Stomach (tissue), 9 donors: Measurements from ENCODE around the gene KCNC1. TPM values are rescaled to one million over a fixed set of nuclear protein-coding genes. Genes with fewer than 3 reads are reported as not detected.

Experiments
- DNase-seq, 2 donors: peaks; one replicate each; pipeline versions ENCODE4 v3.0.0 to v3.0.0-alpha.2; 2013 to 2019
- H3K27ac ChIP-seq, 5 donors: fragments of 200-600 bp in 4 of 5; sonication (generic) in 4 of 5; one replicate each; pipeline ENCODE4 v1.5.1; 2013 to 2019; ENCODE audit warnings: mild to moderate bottlenecking in 1 of 5, moderate library complexity in 1 of 5
- H3K27me3 ChIP-seq, 3 donors: fragments of 200-600 bp; sonication (generic); one replicate each; pipeline ENCODE4 v1.5.1; 2017 to 2019; ENCODE audit warnings: mixed run types in 1 of 3
- H3K36me3 ChIP-seq, 4 donors: fragments of 200-600 bp; sonication (generic); 1 replicate in 3 of 4; 2 replicates in 1 of 4; pipeline ENCODE4 v1.5.1; 2016 to 2019
- H3K4me1 ChIP-seq, 4 donors: fragments of 200-600 bp; sonication (generic); one replicate each; pipeline ENCODE4 v1.5.1; 2016 to 2019
- H3K4me3 ChIP-seq, 4 donors: fragments of 200-600 bp; sonication (generic) in 3 of 4; one replicate each; pipeline ENCODE4 v1.5.1; 2016 to 2019; ENCODE audit warnings: mild to moderate bottlenecking in 1 of 4
- H3K9me3 ChIP-seq, 4 donors: fragments of 200-600 bp; sonication (generic); one replicate each; pipeline ENCODE4 v1.5.1; 2016 to 2019
- CTCF ChIP-seq, 7 experiments: fragments of 450-650 bp in 4 of 7; fragments of 200-600 bp in 3 of 7; sonication (generic) in 3 of 7; IDR thresholded peaks; one replicate each; pipeline ENCODE4 v1.5.1; 2016 to 2019; ENCODE audit warnings: antibody characterized with exemption in 7 of 7, control low read depth in 2 of 7, mild to moderate bottlenecking in 1 of 7
- EP300 ChIP-seq: sonication (generic); formaldehyde crosslinking; IDR thresholded peaks from one replicate; pipeline ENCODE4 v1.6.1; 2017; ENCODE audit warnings: antibody characterized with exemption
- POLR2A ChIP-seq, 4 donors: fragments of 450-650 bp; IDR thresholded peaks; one replicate each; pipeline ENCODE4 v1.6.1; 2016; ENCODE audit warnings: antibody characterized with exemption in 4 of 4, control low read depth in 2 of 4, mild to moderate bottlenecking in 1 of 4, moderate library complexity in 1 of 4
- POLR2AphosphoS5 ChIP-seq, 3 donors: sonication (generic); formaldehyde crosslinking; IDR thresholded peaks; one replicate each; pipeline ENCODE4 v1.6.1; 2016; ENCODE audit warnings: antibody characterized with exemption in 3 of 3
- WGBS, 5 donors: extraction: QIAGEN DNeasy Blood & Tissue Kit in 3 of 5; methylation state at CpG; one replicate each; pipeline versions ENCODE4 v1.1.5 to v1.1.7; 2013 to 2018; 5-methylcytosine and 5-hydroxymethylcytosine counted together
- intact Hi-C: fragments of 100-400 bp; cut with DNase I; formaldehyde crosslinking; loops from one replicate; pipeline ENCODE4 v1.15.1; 2023; ENCODE audit warnings: low total_unique reads
- polyA plus RNA-seq, 3 donors: library from polyadenylated mRNA; stranded (reverse); fragments of 200-250 nt; gene quantifications; one replicate each; pipeline ENCODE4 v1.2.3, GENCODE V29; 2013
- total RNA-seq, 5 donors: library from RNA; depleted of rRNA; stranded (reverse); fragments of >200 nt; gene quantifications; one replicate each; pipeline versions ENCODE4 v1.1.0 to v1.2.3, GENCODE V29; 2014 to 2016
- donor health status: healthy with polysubstance abuse.
- donor health status: Bipolar disorder and iron deficiency.
- donor health status: healthy.

Gene KCNC1
- total and polyA plus RNA-seq, 8 donors, result 0.03 to 0.18 TPM; not detected in 6

DNA sequence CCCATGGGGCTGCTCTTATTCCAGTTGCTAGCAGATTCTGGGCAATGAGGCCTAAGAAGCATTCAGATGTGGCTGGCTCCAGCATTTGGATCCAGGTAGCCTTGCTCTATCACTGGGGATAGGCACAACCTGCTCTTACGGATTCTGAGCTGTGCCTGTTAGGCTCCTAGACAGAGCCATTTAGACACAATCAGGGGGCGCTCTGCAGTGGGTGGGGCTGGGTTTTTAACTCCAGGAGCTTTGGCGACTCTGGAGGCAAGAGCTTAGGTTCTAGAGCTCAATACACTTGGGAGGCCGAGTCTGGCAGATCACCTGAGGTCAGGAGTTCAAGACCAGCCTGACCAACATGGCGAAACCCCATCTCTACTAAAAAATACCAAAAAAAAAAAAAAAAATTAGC is 32.0 kb downstream of the KCNC1 start:
- Histone ChIP-seq H3K4me1 (peaks cover 0 to 5% (median 0%) of the 10 kb centered on the region in 4 donors), H3K27me3 (peaks cover 0 to 7% (median 0%) of the 10 kb centered on the region in 3 donors), H3K4me3 (no peak overlapping the region), H3K27ac (no peak overlapping the region), H3K9me3 (no peaks in the 10 kb centered on the region), H3K36me3 (no peaks in the 10 kb centered on the region)
- 68 to 93% (median 75%) methylated on average over 5 of the region's 5 CpGs for WGBS, 5 donors
- TF ChIP-seq POLR2A (IDR thresholded peaks at IDR 0.05) (no peak), EP300 (no peak), POLR2AphosphoS5 (IDR thresholded peaks at IDR 0.05) (no peak), CTCF (IDR thresholded peaks at IDR 0.05) (no peak)
- intact Hi-C loops, result no loop called here
- DNase-seq, result no peak

GRCh38 chr11:17767301-17767885 is 32.8 kb downstream of the KCNC1 start:
- Histone ChIP-seq H3K27ac (no peak overlapping the region), H3K4me1 (peaks cover 0 to 5% (median 0%) of the 10 kb centered on the region in 4 donors), H3K27me3 (peaks cover 0 to 7% (median 0%) of the 10 kb centered on the region in 3 donors), H3K4me3 (no peak overlapping the region), H3K9me3 (no peaks in the 10 kb centered on the region), H3K36me3 (no peaks in the 10 kb centered on the region)
- WGBS, 5 donors, result 82 to 90% (median 89%) methylated on average over 5 to 7 of the region's 7 CpGs
- intact Hi-C loops, result no loop called here
- TF ChIP-seq POLR2A (IDR thresholded peaks at IDR 0.05) (no peak), CTCF (IDR thresholded peaks at IDR 0.05) (no peak), EP300 (no peak), POLR2AphosphoS5 (IDR thresholded peaks at IDR 0.05) (no peak)
- no peak for DNase-seq

DNA sequence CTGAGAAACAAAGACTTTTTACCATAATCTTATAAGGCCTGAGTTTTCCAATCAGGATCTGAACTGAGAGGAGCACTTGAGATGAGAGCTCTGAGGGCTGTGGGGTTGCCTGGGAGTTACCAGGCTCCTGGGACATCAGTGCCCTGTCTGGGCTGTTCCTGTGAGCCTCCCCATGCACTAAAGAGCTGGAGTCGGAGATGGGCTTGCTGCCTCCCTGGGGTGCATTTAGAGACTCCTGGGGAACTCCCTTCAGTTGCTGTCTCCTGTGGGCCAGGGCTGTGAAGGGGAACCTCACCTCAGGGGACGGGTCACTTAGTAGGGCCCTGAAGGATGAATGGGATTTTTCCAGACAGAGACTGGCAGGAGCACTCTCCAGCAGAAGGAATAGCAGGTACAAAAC is 33.3 kb downstream of the KCNC1 start:
- Histone ChIP-seq H3K4me3 (no peak overlapping the region), H3K9me3 (no peaks in the 10 kb centered on the region), H3K4me1 (peaks cover 0 to 5% (median 0%) of the 10 kb centered on the region in 4 donors), H3K27me3 (peaks cover 0 to 7% (median 0%) of the 10 kb centered on the region in 3 donors), H3K36me3 (no peaks in the 10 kb centered on the region), H3K27ac (no peak overlapping the region)
- intact Hi-C loops, result no loop called here
- TF ChIP-seq EP300 (no peak), POLR2A (IDR thresholded peaks at IDR 0.05) (no peak), POLR2AphosphoS5 (IDR thresholded peaks at IDR 0.05) (no peak), CTCF (IDR thresholded peaks at IDR 0.05) (no peak)
- no peak for DNase-seq
- 86 to 95% (median 87%) methylated on average over 2 of the region's 2 CpGs for WGBS, 5 donors

- intact Hi-C loops, result no loop called here
- peaks cover 0 to 7% (median 0%) of the 10 kb centered on the region in 3 donors for H3K27me3 ChIP-seq
- no peak overlapping the region for H3K4me3 ChIP-seq
- 88 to 95% (median 91%) methylated on average over 4 to 7 of the region's 7 CpGs for WGBS, 5 donors
- no peak for DNase-seq
- H3K4me1 ChIP-seq, result peaks cover 0 to 5% (median 0%) of the 10 kb centered on the region in 4 donors
- no peaks in the 10 kb centered on the region for H3K9me3 ChIP-seq
- H3K36me3 ChIP-seq, result no peaks in the 10 kb centered on the region
- TF ChIP-seq POLR2AphosphoS5 (IDR thresholded peaks at IDR 0.05) (no peak), EP300 (no peak), POLR2A (IDR thresholded peaks at IDR 0.05) (no peak), CTCF (IDR thresholded peaks at IDR 0.05) (no peak)
- H3K27ac ChIP-seq, result no peak overlapping the region
Observed at GRCh38 chr11:17768547-17768946, 34.0 kb downstream of the KCNC1 start.
